BLaER1 treated with 17β-estradiol and CSF1 and Interleukin-3, amounts not matched to agents 10 nM and 100 nM (cell line): Measurements from ENCODE around the gene GFAP.
"Not testable (repeated sequence)": the region's sequence is repeated elsewhere in the genome, so short reads cannot be mapped to it uniquely, and the experiment has no call there.

Experiments
- H3K27ac ChIP-seq, 11 experiments: shearing (Covaris generic); formaldehyde crosslinking; 2 replicates each; pipeline ENCODE4 v1.8.1; 2022
- H3K27me3 ChIP-seq, 11 experiments: shearing (Covaris generic); formaldehyde crosslinking; 2 replicates each; pipeline ENCODE4 v1.8.1; 2022
- H3K36me3 ChIP-seq, 11 experiments: shearing (Covaris generic); formaldehyde crosslinking; 2 replicates each; pipeline ENCODE4 v1.8.1; 2022
- H3K4me1 ChIP-seq, 10 experiments: shearing (Covaris generic); formaldehyde crosslinking; 2 replicates each; pipeline ENCODE4 v1.8.1; 2022
- H3K4me2 ChIP-seq, 11 experiments: shearing (Covaris generic); formaldehyde crosslinking; 2 replicates each; pipeline ENCODE4 v1.8.1; 2022
- H3K4me3 ChIP-seq, 10 experiments: shearing (Covaris generic); formaldehyde crosslinking; 2 replicates each; pipeline ENCODE4 v1.8.1; 2022
- H3K9ac ChIP-seq, 11 experiments: shearing (Covaris generic); formaldehyde crosslinking; 2 replicates each; pipeline ENCODE4 v1.8.1; 2022
- H3K9me3 ChIP-seq, 11 experiments: shearing (Covaris generic); formaldehyde crosslinking; replicated peaks in 1 of 11; 2 replicates each; pipeline ENCODE4 v1.8.1; 2022
- H4K20me1 ChIP-seq, 11 experiments: shearing (Covaris generic); formaldehyde crosslinking; 2 replicates each; pipeline ENCODE4 v1.8.1; 2022
- Cebpa-rat ChIP-seq, 11 experiments: shearing (Covaris generic); IDR thresholded peaks; 2 replicates each; pipeline ENCODE4 v1.8.1; 2022

Gene GFAP

DNA sequence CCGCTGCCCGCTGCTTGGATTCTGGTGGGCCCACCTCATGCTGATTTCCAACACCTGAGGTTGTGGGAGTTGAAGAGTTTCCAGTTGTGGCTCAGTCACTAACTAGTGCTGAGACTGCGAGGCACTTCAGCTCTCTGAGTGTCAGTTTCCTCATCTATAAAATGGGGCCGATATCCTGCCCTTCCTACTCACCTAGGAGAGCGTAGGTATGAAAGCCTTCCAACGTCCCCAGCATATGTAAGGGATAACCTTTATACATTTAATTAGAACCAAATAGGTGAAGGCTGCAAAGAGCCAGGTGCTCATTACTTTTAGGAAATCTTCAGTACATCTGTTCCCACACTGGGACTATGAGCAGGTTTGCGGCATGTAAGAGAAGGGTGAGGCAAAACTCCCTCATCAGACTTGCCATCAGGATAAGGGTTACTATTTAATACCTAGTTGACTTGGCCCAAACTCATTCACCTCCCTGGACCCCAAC lies 33.1 kb upstream of the GFAP start:
- no peak for TF ChIP-seq Cebpa-rat (IDR thresholded peaks at IDR 0.05)
- Histone ChIP-seq H3K27ac (peak overlapping the region; percentile 18 to 95 (median 91); a peak in 20 of 22 replicates), H3K4me1 (peaks cover 14 to 42% (median 26%) of the 10 kb centered on the region in 10 experiments), H3K27me3 (no peaks in the 10 kb centered on the region), H3K36me3 (peaks cover 0 to 26% (median 24%) of the 10 kb centered on the region in 11 experiments; a peak in 13 of 22 replicates), H3K9me3 (peaks cover 0 to 4% (median 0%) of the 10 kb centered on the region in 11 experiments; a peak in 1 of 22 replicates), H3K4me2 (peak overlapping the region; percentile 71 to 98 (median 89)), H3K9ac (peak overlapping the region in 8 of 11 experiments; percentile 80 to 94 (median 92); a peak in 16 of 22 replicates), H3K4me3 (peak overlapping the region; percentile 68 to 94 (median 84); a peak in 19 of 20 replicates), H4K20me1 (peaks cover 0 to 6% (median 4%) of the 10 kb centered on the region in 11 experiments; a peak in 6 of 22 replicates)

DNA sequence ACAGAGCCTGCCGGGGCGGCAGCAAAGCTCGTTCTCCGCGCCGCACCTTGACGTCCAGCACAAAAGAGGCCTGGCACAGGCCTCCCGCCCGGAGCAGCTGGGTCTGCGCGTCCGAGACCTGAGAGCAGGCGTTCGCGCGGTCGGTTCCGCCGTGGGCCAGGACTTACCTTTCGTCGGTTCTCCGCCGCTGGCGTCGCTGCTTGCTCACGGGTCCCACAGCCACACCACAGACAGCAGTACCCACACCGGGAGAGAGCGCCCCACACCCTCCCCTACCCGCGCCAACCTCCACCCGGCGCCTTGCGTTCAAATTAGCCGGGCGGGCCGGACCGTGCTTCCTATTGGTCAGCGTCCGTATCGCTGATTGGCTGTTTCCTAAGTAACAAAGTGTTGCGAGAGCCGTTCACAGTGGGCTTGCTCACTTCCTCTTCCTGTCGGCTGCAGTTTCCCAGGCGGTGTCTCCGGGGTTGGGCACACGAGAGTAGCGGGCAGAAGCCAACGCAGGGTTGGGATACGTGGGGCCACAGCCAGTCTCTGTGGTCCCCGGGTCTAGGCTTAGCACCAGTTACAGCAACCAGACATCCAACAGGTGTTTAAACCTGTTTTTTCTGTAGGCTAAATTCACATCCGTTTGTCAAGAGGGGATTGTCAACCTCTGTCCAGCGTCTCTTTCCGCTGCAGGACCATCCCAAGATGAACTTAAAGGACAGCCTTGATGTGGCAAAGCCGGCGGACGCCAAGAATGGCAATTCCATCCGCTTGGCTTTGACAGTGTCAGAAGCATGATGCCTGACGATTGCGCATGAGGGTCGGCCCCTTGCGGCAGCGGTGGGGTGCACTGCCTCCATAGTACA lies 32.4 kb upstream of the GFAP start, which contains the start of gene KIF18B:
TSS of gene KIF18B (minus strand) at position 313 of the 854 bp plus-strand sequence. CDS start 11,429 bp downstream, outside the sequence.
- Histone ChIP-seq H3K27ac (peak within 1 kb of the TSS; percentile 18 to 95 (median 91); a peak in 21 of 22 replicates), H3K27me3 (no peaks in the 10 kb centered on the region), H3K4me1 (peaks cover 14 to 42% (median 29%) of the 10 kb centered on the region in 10 experiments), H3K9ac (peak within 1 kb of the TSS; percentile 56 to 96 (median 91)), H3K4me3 (peak within 1 kb of the TSS; percentile 68 to 94 (median 84)), H3K9me3 (peaks cover 0 to 4% (median 0%) of the 10 kb centered on the region in 11 experiments; a peak in 1 of 22 replicates), H4K20me1 (peaks cover 0 to 12% (median 7%) of the 10 kb centered on the region in 11 experiments; a peak in 12 of 22 replicates), H3K4me2 (peak within 1 kb of the TSS; percentile 71 to 98 (median 89)), H3K36me3 (peaks cover 0 to 32% (median 30%) of the 10 kb centered on the region in 11 experiments; a peak in 14 of 22 replicates)
- TF ChIP-seq Cebpa-rat (IDR thresholded peaks at IDR 0.05) = peak in 2 of 11 experiments; percentile 26 to 32; a peak in 2 of 22 replicates

DNA sequence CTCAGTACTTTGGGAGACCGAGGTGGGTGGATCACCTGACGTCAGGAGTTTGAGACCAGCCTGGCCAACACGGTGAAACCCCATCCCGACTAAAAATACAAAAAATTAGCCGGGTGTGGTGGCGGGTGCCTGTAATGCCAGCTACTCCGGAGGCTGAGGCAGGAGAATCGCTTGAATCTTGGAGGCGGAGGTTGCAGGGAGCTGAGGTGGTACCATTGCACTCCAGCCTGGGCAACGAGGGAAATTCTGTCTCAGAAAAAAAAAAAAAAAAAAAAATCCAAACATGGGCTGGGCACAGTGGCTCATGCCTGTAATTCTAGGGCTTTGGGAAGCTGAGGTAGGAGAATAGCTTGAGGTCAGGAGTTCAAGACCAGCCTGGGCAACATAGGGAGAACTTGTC lies 30.4 kb upstream of the GFAP start:
- Histone ChIP-seq H3K9ac (peak overlapping the region in 2 of 11 experiments; percentile 15 to 29; a peak in 3 of 22 replicates), H4K20me1 (peaks cover 0 to 30% (median 24%) of the 10 kb centered on the region in 11 experiments; a peak in 18 of 22 replicates), H3K4me1 (peaks cover 14 to 52% (median 42%) of the 10 kb centered on the region in 10 experiments), H3K4me3 (peak overlapping the region in 8 of 10 experiments; percentile 68 to 94 (median 85); a peak in 11 of 20 replicates), H3K4me2 (peak overlapping the region in 9 of 11 experiments; percentile 70 to 98 (median 86); a peak in 18 of 22 replicates), H3K36me3 (peaks cover 0 to 52% (median 47%) of the 10 kb centered on the region in 11 experiments; a peak in 15 of 22 replicates)
- not testable (repeated sequence) for H3K9me3 ChIP-seq, H3K27ac ChIP-seq, H3K27me3 ChIP-seq

GRCh38 chr17:44942456-44942855 lies 27.2 kb upstream of the GFAP start:
- Histone ChIP-seq H3K36me3 (peaks cover 0 to 84% (median 75%) of the 10 kb centered on the region in 11 experiments; a peak in 18 of 22 replicates), H4K20me1 (peaks cover 0 to 55% (median 35%) of the 10 kb centered on the region in 11 experiments; a peak in 18 of 22 replicates), H3K27ac (no peak overlapping the region), H3K4me1 (peaks cover 11 to 44% (median 35%) of the 10 kb centered on the region in 10 experiments), H3K9ac (peak overlapping the region in 2 of 11 experiments; percentile 22 to 36; a peak in 2 of 22 replicates), H3K4me2 (peak overlapping the region in 9 of 11 experiments; percentile 3 to 34 (median 18); a peak in 8 of 22 replicates), H3K27me3 (no peaks in the 10 kb centered on the region), H3K9me3 (peaks cover 0 to 4% (median 0%) of the 10 kb centered on the region in 11 experiments; a peak in 1 of 22 replicates), H3K4me3 (no peak overlapping the region)
- no peak for TF ChIP-seq Cebpa-rat (IDR thresholded peaks at IDR 0.05)

GRCh38 chr17:44941712-44942331 lies 26.5 kb upstream of the GFAP start:
- peaks cover 0 to 4% (median 0%) of the 10 kb centered on the region in 11 experiments; a peak in 1 of 22 replicates for H3K9me3 ChIP-seq
- no peak overlapping the region for H3K4me3 ChIP-seq
- 0 out of 22 replicates have a peak overlapping the region, but pooled peaks of 1 of the 11 experiments have one; percentile 18 for H3K27ac ChIP-seq
- peak overlapping the region in 8 of 11 experiments; percentile 3 to 29 (median 14); a peak in 8 of 22 replicates for H3K4me2 ChIP-seq
- peaks cover 0 to 90% (median 81%) of the 10 kb centered on the region in 11 experiments; a peak in 18 of 22 replicates for H3K36me3 ChIP-seq
- peak overlapping the region in 4 of 11 experiments; percentile 8 to 36 (median 20); a peak in 3 of 22 replicates for H3K9ac ChIP-seq
- H3K27me3 ChIP-seq = no peaks in the 10 kb centered on the region
- TF ChIP-seq Cebpa-rat (IDR thresholded peaks at IDR 0.05) = no peak
- peaks cover 7 to 40% (median 35%) of the 10 kb centered on the region in 10 experiments for H3K4me1 ChIP-seq
- H4K20me1 ChIP-seq = peaks cover 0 to 59% (median 35%) of the 10 kb centered on the region in 11 experiments; a peak in 18 of 22 replicates

GRCh38 chr17:44940768-44941167 lies 25.5 kb upstream of the GFAP start:
- Histone ChIP-seq H3K4me2 (no peak overlapping the region), H3K27me3 (no peaks in the 10 kb centered on the region), H3K27ac (no peak overlapping the region), H3K36me3 (peaks cover 0 to 98% (median 88%) of the 10 kb centered on the region in 11 experiments; a peak in 18 of 22 replicates), H3K9ac (no peak overlapping the region), H3K4me1 (peaks cover 0 to 31% (median 28%) of the 10 kb centered on the region in 10 experiments; a peak in 17 of 20 replicates), H3K9me3 (peaks cover 0 to 4% (median 0%) of the 10 kb centered on the region in 11 experiments; a peak in 1 of 22 replicates), H3K4me3 (no peak overlapping the region), H4K20me1 (peaks cover 0 to 66% (median 40%) of the 10 kb centered on the region in 11 experiments; a peak in 18 of 22 replicates)
- no peak for TF ChIP-seq Cebpa-rat (IDR thresholded peaks at IDR 0.05)

GRCh38 chr17:44940317-44940716 lies 25.0 kb upstream of the GFAP start:
- peaks cover 0 to 98% (median 88%) of the 10 kb centered on the region in 11 experiments; a peak in 19 of 22 replicates for H3K36me3 ChIP-seq
- peaks cover 0 to 27% (median 23%) of the 10 kb centered on the region in 10 experiments; a peak in 16 of 20 replicates for H3K4me1 ChIP-seq
- H3K4me2 ChIP-seq = no peak overlapping the region
- H4K20me1 ChIP-seq = peaks cover 0 to 71% (median 44%) of the 10 kb centered on the region in 11 experiments; a peak in 18 of 22 replicates
- no peak overlapping the region for H3K4me3 ChIP-seq
- no peak for TF ChIP-seq Cebpa-rat (IDR thresholded peaks at IDR 0.05)
- no peaks in the 10 kb centered on the region for H3K27me3 ChIP-seq
- H3K9me3 ChIP-seq = peaks cover 0 to under 1% (median 0%) of the 10 kb centered on the region in 11 experiments; a peak in 1 of 22 replicates
- H3K9ac ChIP-seq = no peak overlapping the region
- no peak overlapping the region for H3K27ac ChIP-seq

GRCh38 chr17:44935116-44935515 lies 19.8 kb upstream of the GFAP start:
- Histone ChIP-seq H3K9ac (no peak overlapping the region), H3K4me3 (no peak overlapping the region), H3K27ac (no peak overlapping the region), H3K4me2 (no peak overlapping the region), H3K36me3 (peaks cover 8 to 99% (median 91%) of the 10 kb centered on the region in 11 experiments; a peak in 21 of 22 replicates), H3K27me3 (no peaks in the 10 kb centered on the region), H3K9me3 (no peaks in the 10 kb centered on the region), H4K20me1 (peaks cover 0 to 79% (median 40%) of the 10 kb centered on the region in 11 experiments; a peak in 14 of 22 replicates), H3K4me1 (no peaks in the 10 kb centered on the region)
- no peak for TF ChIP-seq Cebpa-rat (IDR thresholded peaks at IDR 0.05)
